H1 (cell line): ENCODE data around the gene SMAGP.

Experiments used
- EP300 ChIP-seq, 2 experiments: IDR thresholded peaks; 1 replicate in 1 of 2; 2 replicates in 1 of 2; pipeline ENCODE4 v1.6.1; 2011 to 2012; ENCODE audit warnings: low read depth in 2 of 2, low read length in 2 of 2, mild to moderate bottlenecking in 2 of 2, borderline replicate concordance in 1 of 2, inconsistent platforms in 1 of 2, moderate library complexity in 1 of 2
- EZH2 ChIP-seq: fragments of 200-600 bp; sonication (generic); IDR thresholded peaks from 2 replicates; pipeline ENCODE4 v1.7.1; 2012; ENCODE audit warnings: low read depth, mild to moderate bottlenecking, moderate library complexity, low read length, inconsistent platforms; ENCODE audit not compliant: severe bottlenecking
- GABPA ChIP-seq: IDR thresholded peaks from 2 replicates; pipeline ENCODE4 v1.6.1; 2011; ENCODE audit warnings: mild to moderate bottlenecking, low read length, moderate library complexity, borderline replicate concordance; ENCODE audit not compliant: insufficient read depth
- KDM1A ChIP-seq: fragments of 200-600, 300-600 bp; sonication (generic); IDR thresholded peaks from 2 replicates; pipeline ENCODE4 v1.7.1; 2016; ENCODE audit warnings: mild to moderate bottlenecking, low read length, borderline replicate concordance
- POLR2A ChIP-seq, 2 experiments: IDR thresholded peaks; 1 replicate in 1 of 2; 2 replicates in 1 of 2; pipeline ENCODE4 v1.6.1; 2011; ENCODE audit warnings: low read depth in 2 of 2, low read length in 2 of 2, mild to moderate bottlenecking in 2 of 2; ENCODE audit errors: control extremely low read depth in 1 of 2
- SIX5 ChIP-seq: IDR thresholded peaks from 2 replicates; pipeline ENCODE4 v1.6.1; 2011; ENCODE audit warnings: mild to moderate bottlenecking, low read depth, low read length
- SRF ChIP-seq: IDR thresholded peaks from 2 replicates; pipeline ENCODE4 v1.6.1; 2011; ENCODE audit warnings: mild to moderate bottlenecking, low read depth, low read length, moderate library complexity
- TAF1 ChIP-seq: IDR thresholded peaks from 2 replicates; pipeline ENCODE4 v1.6.1; 2011; ENCODE audit warnings: mild to moderate bottlenecking, low read depth, low read length
- TBP ChIP-seq: IDR thresholded peaks from 2 replicates; pipeline ENCODE4 v1.6.1; 2011; ENCODE audit warnings: low read depth, low read length, improper control_type of control experiment
- TCF12 ChIP-seq: IDR thresholded peaks from 2 replicates; pipeline ENCODE4 v1.6.1; 2011; ENCODE audit warnings: low read depth, mild to moderate bottlenecking, low read length
- TEAD4 ChIP-seq: IDR thresholded peaks from 2 replicates; pipeline ENCODE4 v1.6.1; 2012; ENCODE audit warnings: low read depth, low read length, inconsistent platforms, mixed read lengths
- TF ChIP-seq, protein P1 (sequence below): IDR thresholded peaks from 2 replicates; pipeline ENCODE4 v1.6.1; 2011; ENCODE audit warnings: low read depth, mild to moderate bottlenecking, low read length; ENCODE audit not compliant: insufficient read depth
- TF ChIP-seq, protein P2 (sequence below), 3 experiments: IDR thresholded peaks; 1 replicate in 2 of 3; 2 replicates in 1 of 3; pipeline versions ENCODE4 v1.5.1 to v1.6.1; 2011; ENCODE audit warnings: low read length in 3 of 3, mild to moderate bottlenecking in 3 of 3, inconsistent platforms in 2 of 3, low read depth in 1 of 3, moderate library complexity in 1 of 3; ENCODE audit not compliant: insufficient read depth in 1 of 3; ENCODE audit errors: control extremely low read depth in 1 of 3
- TF ChIP-seq, protein P3 (sequence below): IDR thresholded peaks from 2 replicates; pipeline ENCODE4 v1.6.1; 2012; ENCODE audit warnings: low read length, inconsistent platforms

DNA sequence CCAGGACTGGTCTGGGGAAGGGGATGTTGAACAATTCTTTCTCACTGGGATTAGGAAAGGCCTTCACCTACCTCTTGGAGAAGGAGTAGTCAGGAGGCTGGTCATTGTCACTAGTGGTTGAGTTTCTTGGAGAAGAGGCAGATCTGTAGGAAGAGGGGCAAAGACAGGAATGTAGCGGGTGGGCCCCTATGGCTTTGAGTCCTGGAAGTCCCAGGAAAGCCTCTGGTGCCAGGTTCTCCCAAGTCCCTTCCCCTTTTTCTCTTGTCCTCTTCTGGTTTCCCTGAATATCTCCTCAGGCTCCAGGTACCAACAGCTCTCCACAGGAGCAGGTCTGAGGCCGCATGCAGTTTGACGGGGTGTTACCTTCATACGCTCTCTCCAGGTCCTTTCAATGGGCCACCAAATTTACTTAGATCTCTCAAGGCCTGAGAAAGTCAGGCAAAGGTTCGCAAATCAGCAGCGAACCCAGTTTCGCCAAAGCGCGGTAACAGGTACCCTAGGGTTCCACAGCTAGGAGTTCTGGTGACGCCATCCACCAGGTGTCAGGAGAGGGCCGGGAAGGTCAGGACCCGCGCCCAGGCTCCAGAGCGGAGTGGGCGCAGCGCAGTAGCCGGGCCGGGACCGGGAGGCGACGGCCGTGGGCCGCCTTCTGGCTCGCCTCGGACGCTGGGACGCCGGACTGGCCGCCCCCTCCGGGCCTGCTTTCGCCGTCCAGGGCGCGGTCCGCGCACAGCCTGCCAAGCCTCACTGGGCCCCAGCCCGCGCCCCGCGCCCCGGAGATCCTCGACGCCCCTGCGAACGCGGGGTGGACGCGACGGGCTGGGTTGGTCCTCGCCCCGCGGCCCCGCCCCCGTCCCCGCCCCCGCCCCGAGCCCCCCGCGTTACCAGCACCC is 795 bp downstream of the SMAGP start:
- TF ChIP-seq, protein P1, sequence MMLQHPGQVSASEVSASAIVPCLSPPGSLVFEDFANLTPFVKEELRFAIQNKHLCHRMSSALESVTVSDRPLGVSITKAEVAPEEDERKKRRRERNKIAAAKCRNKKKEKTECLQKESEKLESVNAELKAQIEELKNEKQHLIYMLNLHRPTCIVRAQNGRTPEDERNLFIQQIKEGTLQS: no peak
- TF ChIP-seq SIX5: no peak
- peak; percentile 26; the same call in 1 of the 2 replicates for TF ChIP-seq GABPA
- TF ChIP-seq, protein P2, sequence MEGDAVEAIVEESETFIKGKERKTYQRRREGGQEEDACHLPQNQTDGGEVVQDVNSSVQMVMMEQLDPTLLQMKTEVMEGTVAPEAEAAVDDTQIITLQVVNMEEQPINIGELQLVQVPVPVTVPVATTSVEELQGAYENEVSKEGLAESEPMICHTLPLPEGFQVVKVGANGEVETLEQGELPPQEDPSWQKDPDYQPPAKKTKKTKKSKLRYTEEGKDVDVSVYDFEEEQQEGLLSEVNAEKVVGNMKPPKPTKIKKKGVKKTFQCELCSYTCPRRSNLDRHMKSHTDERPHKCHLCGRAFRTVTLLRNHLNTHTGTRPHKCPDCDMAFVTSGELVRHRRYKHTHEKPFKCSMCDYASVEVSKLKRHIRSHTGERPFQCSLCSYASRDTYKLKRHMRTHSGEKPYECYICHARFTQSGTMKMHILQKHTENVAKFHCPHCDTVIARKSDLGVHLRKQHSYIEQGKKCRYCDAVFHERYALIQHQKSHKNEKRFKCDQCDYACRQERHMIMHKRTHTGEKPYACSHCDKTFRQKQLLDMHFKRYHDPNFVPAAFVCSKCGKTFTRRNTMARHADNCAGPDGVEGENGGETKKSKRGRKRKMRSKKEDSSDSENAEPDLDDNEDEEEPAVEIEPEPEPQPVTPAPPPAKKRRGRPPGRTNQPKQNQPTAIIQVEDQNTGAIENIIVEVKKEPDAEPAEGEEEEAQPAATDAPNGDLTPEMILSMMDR (IDR thresholded peaks at IDR 0.05; ENCODE audit: control extremely low read depth in 1 of 3, insufficient read depth in 1 of 3, low read depth in 1 of 3, low read length in 3 of 3): peak; percentile 66 to 91 (median 77)
- TF ChIP-seq TCF12: 0 out of 2 replicates have a peak, but pooled peaks have one; percentile 48
- TF ChIP-seq TEAD4: no peak
- TF ChIP-seq POLR2A (IDR thresholded peaks at IDR 0.05; ENCODE audit: control extremely low read depth in 1 of 2, low read depth in 2 of 2, low read length in 2 of 2): 0 out of 3 replicates have a peak, but pooled peaks of 1 of the 2 experiments have one; percentile 26
- TF ChIP-seq EP300 (IDR thresholded peaks at IDR 0.05; ENCODE audit: borderline replicate concordance in 1 of 2, low read depth in 2 of 2, low read length in 2 of 2): no peak
- TF ChIP-seq TBP: peak; percentile 50; the same call in 1 of the 2 replicates
- peak; percentile 65; the same call in 1 of the 2 replicates for TF ChIP-seq KDM1A
- peak; percentile 26; the same call in 1 of the 2 replicates for TF ChIP-seq TAF1
- TF ChIP-seq EZH2: no peak
- TF ChIP-seq, protein P3, sequence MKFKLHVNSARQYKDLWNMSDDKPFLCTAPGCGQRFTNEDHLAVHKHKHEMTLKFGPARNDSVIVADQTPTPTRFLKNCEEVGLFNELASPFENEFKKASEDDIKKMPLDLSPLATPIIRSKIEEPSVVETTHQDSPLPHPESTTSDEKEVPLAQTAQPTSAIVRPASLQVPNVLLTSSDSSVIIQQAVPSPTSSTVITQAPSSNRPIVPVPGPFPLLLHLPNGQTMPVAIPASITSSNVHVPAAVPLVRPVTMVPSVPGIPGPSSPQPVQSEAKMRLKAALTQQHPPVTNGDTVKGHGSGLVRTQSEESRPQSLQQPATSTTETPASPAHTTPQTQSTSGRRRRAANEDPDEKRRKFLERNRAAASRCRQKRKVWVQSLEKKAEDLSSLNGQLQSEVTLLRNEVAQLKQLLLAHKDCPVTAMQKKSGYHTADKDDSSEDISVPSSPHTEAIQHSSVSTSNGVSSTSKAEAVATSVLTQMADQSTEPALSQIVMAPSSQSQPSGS: 0 out of 2 replicates have a peak, but pooled peaks have one; percentile 35
- no peak for TF ChIP-seq SRF
